ENCODE data around the gene ODF2L. TPM values are rescaled to one million over a fixed set of nuclear protein-coding genes. Genes with fewer than 3 reads are reported as not detected.
A peak's percentile ranks its signal among the peaks of the same experiment; 100 is the strongest.

ODF2L gene
- total and polyA plus RNA-seq, 9 of the 15 experiments (the other 6 are each of a cell fraction or from before 2014, with no cell fraction given) = 2.2 to 6.0 (median 4.7) TPM

DNA sequence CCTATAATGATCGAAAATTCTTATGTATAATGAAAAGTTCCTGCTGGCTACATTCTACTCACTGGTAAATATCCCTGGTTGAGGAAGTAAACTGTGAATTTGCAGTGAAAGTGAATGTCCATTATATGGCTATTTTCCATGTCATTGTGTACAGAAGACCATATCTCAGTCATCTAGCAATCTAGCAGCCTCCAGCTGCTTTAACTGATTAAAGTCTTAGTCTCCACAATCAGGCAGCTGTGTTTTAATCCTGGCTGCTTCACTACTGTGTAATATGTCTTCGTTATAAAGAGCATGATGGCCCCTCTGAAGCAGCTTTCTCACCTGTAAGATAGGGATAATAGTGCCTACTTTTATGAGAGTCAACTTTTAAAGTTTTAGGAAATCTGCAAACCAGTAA is 39.2 kb upstream of the ODF2L start (continued):
- TF ChIP-seq SMARCE1 (IDR thresholded peaks at IDR 0.05) (peak; percentile 88; the same call in 1 of the 2 replicates), TRIM28 (IDR thresholded peaks at IDR 0.05) (no peak), GTF2B (IDR thresholded peaks at IDR 0.05; ENCODE audit: extremely low read depth, insufficient read length) (no peak), ESRRA (IDR thresholded peaks at IDR 0.05; ENCODE audit: borderline replicate concordance, low read depth) (no peak), ZNF444 (CRISPR knock-in tag; IDR thresholded peaks at IDR 0.05) (no peak), ASH1L (IDR thresholded peaks at IDR 0.05; ENCODE audit: borderline replicate concordance, low read depth, partially characterized antibody) (no peak), SUPT5H (IDR thresholded peaks at IDR 0.05) (no peak), NONO (IDR thresholded peaks at IDR 0.05; ENCODE audit: low read depth in 2 of 2, low read length in 1 of 2) (no peak), ZNF12 (CRISPR knock-in tag; IDR thresholded peaks at IDR 0.05) (no peak), TAF7 (tag; IDR thresholded peaks at IDR 0.05) (no peak), SRSF3 (IDR thresholded peaks at IDR 0.05; ENCODE audit: insufficient read depth, low read length) (no peak), ZBED1 (IDR thresholded peaks at IDR 0.05) (no peak), MXI1 (IDR thresholded peaks at IDR 0.05; ENCODE audit: low read depth, low read length) (no peak), FOXK1 (CRISPR knock-in tag; IDR thresholded peaks at IDR 0.05; ENCODE audit: borderline replicate concordance) (no peak), ZBTB1 (CRISPR knock-in tag; IDR thresholded peaks at IDR 0.05; ENCODE audit: borderline replicate concordance, low read depth) (no peak), HIVEP1 (CRISPR knock-in tag; IDR thresholded peaks at IDR 0.05) (0 out of 2 replicates have a peak, but pooled peaks have one; percentile 29), RNF219 (CRISPR knock-in tag; IDR thresholded peaks at IDR 0.05) (no peak), CBFA2T3 (IDR thresholded peaks at IDR 0.05) (peak; percentile 71), CBX1 (IDR thresholded peaks at IDR 0.05; ENCODE audit: low read depth) (no peak), MEIS2 (IDR thresholded peaks at IDR 0.05; ENCODE audit: partially characterized antibody) (peak; percentile 18), ZNF57 (CRISPR knock-in tag; IDR thresholded peaks at IDR 0.05) (no peak), NRF1 (conservative IDR thresholded peaks at IDR 0.05 in 1 of 2, IDR thresholded peaks at IDR 0.05 in 1 of 2) (no peak)
- TF ChIP-seq, protein P1, sequence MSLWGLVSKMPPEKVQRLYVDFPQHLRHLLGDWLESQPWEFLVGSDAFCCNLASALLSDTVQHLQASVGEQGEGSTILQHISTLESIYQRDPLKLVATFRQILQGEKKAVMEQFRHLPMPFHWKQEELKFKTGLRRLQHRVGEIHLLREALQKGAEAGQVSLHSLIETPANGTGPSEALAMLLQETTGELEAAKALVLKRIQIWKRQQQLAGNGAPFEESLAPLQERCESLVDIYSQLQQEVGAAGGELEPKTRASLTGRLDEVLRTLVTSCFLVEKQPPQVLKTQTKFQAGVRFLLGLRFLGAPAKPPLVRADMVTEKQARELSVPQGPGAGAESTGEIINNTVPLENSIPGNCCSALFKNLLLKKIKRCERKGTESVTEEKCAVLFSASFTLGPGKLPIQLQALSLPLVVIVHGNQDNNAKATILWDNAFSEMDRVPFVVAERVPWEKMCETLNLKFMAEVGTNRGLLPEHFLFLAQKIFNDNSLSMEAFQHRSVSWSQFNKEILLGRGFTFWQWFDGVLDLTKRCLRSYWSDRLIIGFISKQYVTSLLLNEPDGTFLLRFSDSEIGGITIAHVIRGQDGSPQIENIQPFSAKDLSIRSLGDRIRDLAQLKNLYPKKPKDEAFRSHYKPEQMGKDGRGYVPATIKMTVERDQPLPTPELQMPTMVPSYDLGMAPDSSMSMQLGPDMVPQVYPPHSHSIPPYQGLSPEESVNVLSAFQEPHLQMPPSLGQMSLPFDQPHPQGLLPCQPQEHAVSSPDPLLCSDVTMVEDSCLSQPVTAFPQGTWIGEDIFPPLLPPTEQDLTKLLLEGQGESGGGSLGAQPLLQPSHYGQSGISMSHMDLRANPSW (CRISPR knock-in tag; IDR thresholded peaks at IDR 0.05) = no peak
- TF ChIP-seq, protein P2, sequence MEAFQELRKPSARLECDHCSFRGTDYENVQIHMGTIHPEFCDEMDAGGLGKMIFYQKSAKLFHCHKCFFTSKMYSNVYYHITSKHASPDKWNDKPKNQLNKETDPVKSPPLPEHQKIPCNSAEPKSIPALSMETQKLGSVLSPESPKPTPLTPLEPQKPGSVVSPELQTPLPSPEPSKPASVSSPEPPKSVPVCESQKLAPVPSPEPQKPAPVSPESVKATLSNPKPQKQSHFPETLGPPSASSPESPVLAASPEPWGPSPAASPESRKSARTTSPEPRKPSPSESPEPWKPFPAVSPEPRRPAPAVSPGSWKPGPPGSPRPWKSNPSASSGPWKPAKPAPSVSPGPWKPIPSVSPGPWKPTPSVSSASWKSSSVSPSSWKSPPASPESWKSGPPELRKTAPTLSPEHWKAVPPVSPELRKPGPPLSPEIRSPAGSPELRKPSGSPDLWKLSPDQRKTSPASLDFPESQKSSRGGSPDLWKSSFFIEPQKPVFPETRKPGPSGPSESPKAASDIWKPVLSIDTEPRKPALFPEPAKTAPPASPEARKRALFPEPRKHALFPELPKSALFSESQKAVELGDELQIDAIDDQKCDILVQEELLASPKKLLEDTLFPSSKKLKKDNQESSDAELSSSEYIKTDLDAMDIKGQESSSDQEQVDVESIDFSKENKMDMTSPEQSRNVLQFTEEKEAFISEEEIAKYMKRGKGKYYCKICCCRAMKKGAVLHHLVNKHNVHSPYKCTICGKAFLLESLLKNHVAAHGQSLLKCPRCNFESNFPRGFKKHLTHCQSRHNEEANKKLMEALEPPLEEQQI (IDR thresholded peaks at IDR 0.05) = no peak
